HG02885 (cell line): ENCODE results near the gene GJB4.
"Not testable (repeated sequence)": the region's sequence is repeated elsewhere in the genome, so short reads cannot be mapped to it uniquely, and the experiment has no call there.

ENCODE experiments used
- ATAC-seq: cut with Tn5 transposase; IDR thresholded peaks from one replicate; pipeline ENCODE4 v1.9.1; 2021; ENCODE audit warnings: mild to moderate bottlenecking; ENCODE audit not compliant: unreplicated experiment, poor library complexity

GJB4 gene

GRCh38 chr1:34759503-34760357 lies at the start of gene GJB4:
Gene GJB4 (plus strand): TSS chr1:34759740. CDS start chr1:34761255, 1,515 bp downstream.
- ATAC-seq = no peak

- no peak for ATAC-seq
These were observed 48.7 kb upstream of the GJB4 start for GRCh38 chr1:34710812-34711211.

GRCh38 chr1:34711485-34711884 lies 48.1 kb upstream of the GJB4 start:
- ATAC-seq = no peak

GRCh38 chr1:34712007-34712688 lies 47.4 kb upstream of the GJB4 start:
- no peak for ATAC-seq

- ATAC-seq = no peak
These were observed 46.1 kb upstream of the GJB4 start for GRCh38 chr1:34713443-34713842.

- ATAC-seq = no peak
These were observed 45.2 kb upstream of the GJB4 start for GRCh38 chr1:34714386-34714785.

GRCh38 chr1:34715139-34715538 lies 44.4 kb upstream of the GJB4 start:
- ATAC-seq = no peak

GRCh38 chr1:34721241-34721640 lies 38.3 kb upstream of the GJB4 start:
- no peak for ATAC-seq

- no peak for ATAC-seq
These were observed 37.7 kb upstream of the GJB4 start for GRCh38 chr1:34721646-34722355.

- ATAC-seq = no peak
These were observed 32.7 kb upstream of the GJB4 start for GRCh38 chr1:34726861-34727260.

- no peak for ATAC-seq
These were observed 29.1 kb upstream of the GJB4 start for GRCh38 chr1:34730485-34730884.

GRCh38 chr1:34732831-34733230 lies 26.7 kb upstream of the GJB4 start:
- not testable (repeated sequence) for ATAC-seq

GRCh38 chr1:34736692-34737091 lies 22.8 kb upstream of the GJB4 start:
- no peak for ATAC-seq

GRCh38 chr1:34737236-34737635 lies 22.3 kb upstream of the GJB4 start:
- ATAC-seq = not testable (repeated sequence)

GRCh38 chr1:34739613-34740012 lies 19.9 kb upstream of the GJB4 start:
- ATAC-seq = no peak

- ATAC-seq = no peak
These were observed 19.2 kb upstream of the GJB4 start for GRCh38 chr1:34740161-34740868.

- ATAC-seq = peak; percentile 71
These were observed 16.8 kb upstream of the GJB4 start for GRCh38 chr1:34742667-34743270.

- no peak for ATAC-seq
These were observed 15.8 kb upstream of the GJB4 start for GRCh38 chr1:34743775-34744174.

- ATAC-seq = no peak
These were observed 14.7 kb upstream of the GJB4 start for GRCh38 chr1:34744851-34745250.

- ATAC-seq = no peak
These were observed 13.9 kb upstream of the GJB4 start for GRCh38 chr1:34745666-34746065.
